Stimulated activated CD8-positive, alpha-beta memory T cell treated with anti-CD3 and anti-CD28 coated beads, Interleukin-4, amount 100 ng/mL, for 48 hours (primary cell): ENCODE results near the gene ELN.
A peak's percentile ranks its signal among the peaks of the same experiment; 100 is the strongest.

ENCODE experiments used
- DNase-seq: peaks from one replicate; pipeline ENCODE4 v3.0.0-alpha.2; 2020

The ELN gene

DNA sequence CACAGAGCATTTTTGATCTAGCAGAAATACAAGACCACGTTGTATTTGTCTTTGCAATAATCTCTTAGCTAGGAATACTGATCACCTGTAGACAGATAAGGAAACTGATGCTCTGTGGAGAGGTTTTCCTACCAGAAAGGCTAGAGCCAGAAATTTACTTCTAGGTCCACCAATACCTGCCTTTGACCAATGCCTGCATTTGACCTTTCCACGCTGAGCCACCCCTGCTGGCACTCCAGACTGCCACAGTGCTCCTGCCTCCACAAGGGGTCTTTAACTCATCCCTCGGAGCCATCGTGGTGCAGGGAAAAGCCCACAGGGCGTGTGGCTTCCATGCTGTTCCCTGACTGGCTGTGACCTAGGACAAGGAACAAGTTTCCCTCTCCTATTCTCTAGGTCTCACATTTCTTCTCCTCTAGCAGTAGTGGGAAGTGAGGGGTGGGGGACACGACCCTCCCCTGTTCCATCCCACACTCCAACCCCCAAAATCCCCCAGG is 1.5 kb upstream of the ELN start:
- no peak for DNase-seq

GRCh38 chr7:74026903-74027682 is 880 bp upstream of the ELN start:
- peak; percentile 84 for DNase-seq

GRCh38 chr7:74028321-74028838 is 407 bp downstream of the ELN start:
- no peak for DNase-seq

DNA sequence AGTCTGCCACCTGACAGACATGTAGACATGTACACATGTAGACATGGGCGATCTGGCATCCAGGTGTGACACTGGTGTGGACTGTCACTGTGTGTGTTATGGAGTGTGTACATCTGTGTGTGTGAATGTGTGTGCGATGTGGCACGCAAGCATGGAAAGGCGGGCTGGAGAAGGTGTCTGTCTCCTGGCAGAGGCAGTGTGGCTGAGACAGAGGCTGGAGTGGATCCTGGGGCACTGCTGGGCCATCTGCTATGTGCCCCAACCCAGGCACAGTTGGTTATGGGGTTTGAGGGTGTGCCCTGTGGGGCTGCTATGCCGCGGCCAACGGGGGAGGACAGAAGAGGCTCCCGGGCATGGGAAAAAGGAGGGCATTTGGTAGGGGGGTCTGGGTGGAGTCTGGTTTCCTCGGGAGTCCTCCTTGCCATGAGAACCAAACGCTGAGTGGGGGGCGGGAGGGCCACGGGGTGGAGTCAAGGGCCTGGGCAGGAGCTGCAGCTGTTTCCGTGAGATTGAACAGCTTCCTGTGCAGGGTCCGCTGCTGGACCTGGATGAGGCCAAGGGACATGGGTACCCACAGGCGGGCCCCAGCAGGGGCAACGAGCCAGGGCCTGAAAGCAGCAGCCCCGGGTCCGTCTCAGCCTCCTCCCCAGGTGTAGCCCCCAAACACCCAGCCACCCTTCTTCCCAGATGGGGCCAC is 1.3 kb downstream of the ELN start:
- no peak for DNase-seq

DNA sequence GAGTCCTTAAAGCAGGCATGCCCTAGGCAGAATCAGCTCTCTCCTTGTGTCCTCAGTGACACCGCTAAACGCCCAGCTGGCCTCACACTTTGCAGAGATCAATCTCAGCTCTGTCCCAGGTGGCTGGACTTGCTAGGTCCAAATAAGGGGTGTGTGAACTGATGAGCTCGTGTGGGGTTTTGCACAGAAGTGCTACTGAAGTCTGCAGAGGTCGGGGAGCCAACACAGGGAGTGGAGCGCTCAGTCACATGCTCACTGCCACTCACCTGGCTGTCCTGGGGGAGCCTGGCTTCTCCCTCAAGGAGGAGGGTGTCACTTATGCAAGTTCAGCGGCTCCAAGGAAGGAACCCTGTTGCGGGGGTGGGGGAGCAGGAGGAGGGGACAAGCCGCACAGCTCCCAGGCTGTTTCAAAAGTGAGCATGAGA is 2.0 kb downstream of the ELN start:
- DNase-seq: no peak

DNA sequence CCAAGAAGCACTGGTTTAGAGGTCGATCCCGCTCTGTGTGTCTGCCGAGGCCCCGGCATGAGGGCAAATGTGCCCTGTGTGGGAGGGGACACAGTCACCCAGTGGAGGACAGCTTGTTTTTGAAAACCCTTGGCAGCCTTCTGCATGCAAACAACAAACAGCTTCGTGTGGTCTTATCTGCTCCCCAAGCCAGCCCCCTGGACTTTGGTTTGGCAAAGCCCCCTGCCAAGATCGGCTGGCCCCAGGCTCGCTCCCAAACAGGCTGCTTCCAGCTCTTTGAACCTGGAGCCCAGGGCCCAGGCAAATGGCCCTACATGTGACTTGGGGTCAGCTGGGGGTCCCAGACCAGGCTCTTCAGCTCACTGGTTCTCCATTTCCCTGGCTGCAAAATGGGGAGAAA is 2.9 kb downstream of the ELN start:
- no peak for DNase-seq

- no peak for DNase-seq
These were observed 3.6 kb downstream of the ELN start for GRCh38 chr7:74031403-74032190.

DNA sequence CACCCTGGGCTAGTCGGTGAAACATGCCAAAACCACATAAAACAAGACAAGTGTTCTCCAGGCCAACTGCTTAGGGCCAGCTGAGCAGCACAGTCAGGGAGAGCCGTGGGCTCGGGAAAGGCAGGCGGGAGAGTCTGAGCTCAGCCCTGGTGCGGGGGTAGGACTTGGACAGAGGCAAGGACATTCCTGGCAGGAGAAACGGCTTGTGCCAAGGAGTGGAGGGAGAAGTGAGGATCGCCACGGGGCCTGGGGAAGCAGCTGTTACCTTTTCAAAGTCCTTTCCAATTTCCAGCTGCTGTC is 4.2 kb downstream of the ELN start:
- DNase-seq: no peak

- DNase-seq: no peak
These were observed 4.8 kb downstream of the ELN start for GRCh38 chr7:74032624-74033371.

DNA sequence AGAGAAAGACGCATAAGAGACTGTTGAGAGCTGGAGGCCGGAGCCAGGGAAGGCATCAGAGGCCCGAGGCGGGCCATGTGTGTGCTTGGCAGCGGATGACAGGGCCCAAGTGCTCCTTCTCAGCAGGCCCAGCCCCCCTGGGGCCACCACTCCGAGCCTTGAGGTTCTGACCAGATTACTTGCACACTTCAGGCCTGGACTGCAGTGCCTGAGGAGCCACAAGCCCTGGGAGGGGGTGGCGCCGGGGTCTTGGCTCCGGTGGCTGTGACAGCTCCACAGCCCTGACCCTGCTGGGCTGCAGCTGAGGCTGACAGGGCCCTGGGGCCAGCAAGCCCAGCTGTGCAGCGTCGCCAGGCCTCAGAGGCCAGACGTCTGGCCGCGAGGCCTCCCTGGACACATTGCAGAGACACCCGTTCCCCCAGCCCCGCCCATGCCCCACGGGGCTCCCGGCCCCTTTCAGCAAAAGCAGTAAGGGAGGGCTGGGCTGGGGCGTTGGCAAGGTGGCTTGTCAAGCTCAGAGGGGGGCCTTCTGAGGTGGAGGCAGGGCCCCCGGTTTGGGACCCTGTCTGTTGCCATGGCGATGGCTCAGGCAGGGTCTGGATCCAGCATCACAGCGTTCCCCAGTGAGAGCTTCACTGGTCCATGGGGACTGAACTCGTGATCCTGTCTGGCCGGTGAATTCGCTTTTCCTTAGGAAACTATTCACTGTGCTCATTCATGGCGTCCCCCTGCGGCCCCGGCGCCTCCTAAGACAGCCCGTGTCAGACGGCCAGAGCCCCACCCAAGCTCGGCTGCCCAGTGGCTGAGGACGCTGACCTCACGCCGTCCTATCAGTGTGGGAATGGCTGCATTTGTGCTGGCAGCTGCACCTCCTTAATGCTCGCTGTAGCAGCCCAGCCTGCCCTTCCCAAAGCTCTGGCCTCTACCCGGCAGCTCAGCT is 5.7 kb downstream of the ELN start:
- DNase-seq: no peak

DNA sequence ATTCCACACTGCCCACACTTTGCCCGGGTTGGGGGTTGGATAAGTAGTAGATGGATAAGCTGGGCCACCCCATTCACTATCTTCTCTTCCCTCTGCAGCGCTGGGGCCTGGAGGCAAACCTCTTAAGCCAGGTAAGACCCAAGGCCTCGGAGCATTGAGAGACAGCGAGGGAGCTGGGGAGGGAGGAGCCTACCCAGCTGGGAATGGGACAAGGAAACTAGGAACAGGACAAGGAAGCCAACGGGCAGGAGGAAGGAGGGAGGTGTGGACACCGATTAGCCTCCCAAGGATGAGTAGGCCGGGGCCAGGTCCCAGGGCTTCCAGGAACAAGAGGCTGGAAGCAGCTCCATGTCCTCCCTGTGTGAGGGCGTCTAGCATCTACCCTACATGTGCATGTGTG is 9.6 kb downstream of the ELN start:
- no peak for DNase-seq

GRCh38 chr7:74038194-74038961 is 10.4 kb downstream of the ELN start:
- DNase-seq: no peak

DNA sequence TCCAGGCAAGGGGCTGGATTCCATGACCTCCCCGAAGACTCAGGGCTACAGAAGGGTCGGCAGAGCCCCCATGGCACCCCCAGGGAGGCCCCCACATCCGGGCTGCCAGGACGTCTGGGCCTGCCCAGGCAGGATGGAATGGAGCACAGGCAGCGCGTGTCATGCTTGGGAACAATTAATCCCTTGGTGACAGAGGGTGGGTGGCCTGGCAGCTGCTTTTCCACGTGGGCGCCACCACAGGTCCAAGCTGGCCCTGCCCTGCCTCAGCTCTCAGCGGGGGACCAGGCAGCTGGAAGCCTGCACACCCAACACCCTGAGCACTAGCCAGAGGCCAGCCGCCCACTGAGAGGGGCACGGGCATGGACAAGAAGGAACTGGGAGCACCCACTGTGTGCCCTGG is 11.4 kb downstream of the ELN start:
- DNase-seq: no peak

- DNase-seq: no peak
These were observed 12.3 kb downstream of the ELN start for GRCh38 chr7:74040101-74040790.

DNA sequence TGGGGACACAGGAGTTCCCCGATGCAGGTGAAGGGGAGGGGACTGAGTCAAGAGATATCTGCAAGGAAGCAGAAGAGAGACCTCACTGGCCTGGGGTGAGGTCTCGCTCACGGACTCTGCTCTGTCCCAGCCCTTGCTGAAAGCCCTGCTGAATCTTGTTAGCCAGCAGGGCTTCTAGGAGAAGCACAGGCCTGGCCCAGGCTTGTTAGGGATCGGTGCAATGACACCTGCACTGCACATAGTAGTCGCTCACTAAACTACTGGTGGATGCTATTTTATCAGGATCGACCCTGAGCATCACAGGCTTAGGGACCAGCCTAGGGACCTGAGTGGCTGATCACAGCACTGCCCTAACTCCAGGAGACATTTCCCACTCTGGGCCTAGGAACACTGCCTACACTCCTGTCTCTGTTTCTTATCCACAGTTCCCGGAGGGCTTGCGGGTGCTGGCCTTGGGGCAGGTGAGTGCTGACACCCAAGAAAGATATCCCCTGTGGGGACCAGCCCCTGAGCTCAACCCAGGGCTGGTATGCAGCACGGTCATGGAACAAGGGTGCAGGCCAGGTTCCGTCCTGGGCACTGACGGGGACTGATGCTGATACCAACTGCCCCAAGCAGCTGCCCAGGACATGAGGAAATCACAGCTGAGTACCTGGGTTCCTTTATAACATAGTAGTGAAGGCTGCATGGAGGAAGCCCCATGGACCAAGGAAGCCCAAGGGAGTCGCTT is 13.0 kb downstream of the ELN start:
- DNase-seq: no peak

- no peak for DNase-seq
These were observed 15.0 kb downstream of the ELN start for GRCh38 chr7:74042746-74043522.

GRCh38 chr7:74043523-74043951 is 15.6 kb downstream of the ELN start:
- no peak for DNase-seq
